GM23248 (cell line): Measurements from ENCODE around the gene FGF1. TPM values are rescaled to one million over a fixed set of nuclear protein-coding genes. Genes with fewer than 3 reads are reported as not detected.

Source experiments
- DNase-seq: peaks from one replicate; pipeline ENCODE4 v3.0.0-alpha.2; 2015
- H2AFZ ChIP-seq: fragments of 200-600 bp; sonication (generic); 2 replicates; pipeline ENCODE4 v1.6.1; 2016; ENCODE audit warnings: antibody characterized with exemption
- H3F3A ChIP-seq: fragments of 200-600 bp; sonication (generic); 2 replicates; pipeline ENCODE4 v1.6.1; 2016; ENCODE audit warnings: mild to moderate bottlenecking, antibody characterized with exemption, mixed run types; ENCODE audit not compliant: insufficient read depth
- H3K27ac ChIP-seq: fragments of 200-600 bp; sonication (generic); 2 replicates; pipeline ENCODE4 v1.5.1; 2016; ENCODE audit warnings: mild to moderate bottlenecking
- H3K27me3 ChIP-seq: fragments of 200-600 bp; sonication (generic); replicated peaks from 2 replicates; pipeline ENCODE4 v1.6.1; 2016; ENCODE audit warnings: mild to moderate bottlenecking; ENCODE audit not compliant: insufficient read depth
- H3K36me3 ChIP-seq: fragments of 200-600 bp; sonication (generic); 2 replicates; pipeline ENCODE4 v1.6.1; 2016; ENCODE audit warnings: low read depth, mild to moderate bottlenecking
- H3K4me1 ChIP-seq: fragments of 200-600 bp; sonication (generic); 2 replicates; pipeline ENCODE4 v1.6.1; 2016; ENCODE audit warnings: mild to moderate bottlenecking; ENCODE audit not compliant: insufficient read depth
- H3K4me2 ChIP-seq: fragments of 200-600 bp; sonication (generic); one replicate; pipeline ENCODE4 v1.6.1; 2016; ENCODE audit warnings: mild to moderate bottlenecking; ENCODE audit not compliant: unreplicated experiment
- H3K4me3 ChIP-seq: fragments of 200-600 bp; sonication (generic); 2 replicates; pipeline ENCODE4 v1.5.1; 2016; ENCODE audit warnings: mild to moderate bottlenecking
- H3K79me2 ChIP-seq: fragments of 200-600 bp; sonication (generic); 2 replicates; pipeline ENCODE4 v1.6.1; 2016; ENCODE audit warnings: mild to moderate bottlenecking; ENCODE audit not compliant: insufficient read depth
- H3K9ac ChIP-seq: fragments of 200-600 bp; sonication (generic); 2 replicates; pipeline ENCODE4 v1.6.1; 2016; ENCODE audit warnings: mild to moderate bottlenecking
- H3K9me2 ChIP-seq: fragments of 200-600 bp; sonication (generic); 2 replicates; pipeline ENCODE4 v1.6.1; 2016; ENCODE audit warnings: mixed run types, mild to moderate bottlenecking, moderate library complexity; ENCODE audit not compliant: insufficient read depth
- H3K9me3 ChIP-seq: fragments of 200-600 bp; sonication (generic); one replicate; pipeline ENCODE4 v1.6.1; 2017; ENCODE audit warnings: low read depth
- H4K20me1 ChIP-seq: fragments of 200-600 bp; sonication (generic); 2 replicates; pipeline ENCODE4 v1.6.0; 2016; ENCODE audit not compliant: insufficient read depth
- EZH2 ChIP-seq: fragments of 200-600 bp; sonication (generic); IDR thresholded peaks from 2 replicates; pipeline ENCODE4 v1.6.1; 2018; ENCODE audit warnings: antibody characterized with exemption, mild to moderate bottlenecking; ENCODE audit not compliant: insufficient read depth, poor library complexity, severe bottlenecking
- EZH2phosphoT487 ChIP-seq: fragments of 200-600 bp; sonication (generic); IDR thresholded peaks from 2 replicates; pipeline ENCODE4 v1.6.1; 2018; ENCODE audit warnings: antibody characterized with exemption, moderate library complexity, mild to moderate bottlenecking, low read depth; ENCODE audit not compliant: insufficient read depth
- WGBS, 2 experiments: methylation state at CpG; one replicate each; pipeline ENCODE4 v1.1.6; 2015 to 2017; ENCODE audit warnings: low lambda C conversion rate in 2 of 2, low coverage in 1 of 2; ENCODE audit errors: missing lambda C conversion rate in 2 of 2; 5-methylcytosine and 5-hydroxymethylcytosine counted together
- in situ Hi-C: fragments of 300-500 bp; cut with MboI; formaldehyde crosslinking; loops from 2 replicates; pipeline ENCODE4 v1.15.0; 2020
- polyA plus RNA-seq: library from polyadenylated mRNA; unstranded; fragments of >200 nt; fragmentation: Nextera tagmentation; extraction: Ambion mirVana; gene quantifications from 2 replicates; pipeline ENCODE4 v1.2.1, GENCODE V29; 2016
- total RNA-seq: library from RNA; depleted of rRNA; stranded (reverse); fragments of >200 nt; shearing (Covaris generic); gene quantifications from 2 replicates; pipeline ENCODE4 v1.2.3, GENCODE V29; 2014

The FGF1 gene
- total and polyA plus RNA-seq, 2 experiments from 2014 or later = 13.8 to 29.6 TPM

DNA sequence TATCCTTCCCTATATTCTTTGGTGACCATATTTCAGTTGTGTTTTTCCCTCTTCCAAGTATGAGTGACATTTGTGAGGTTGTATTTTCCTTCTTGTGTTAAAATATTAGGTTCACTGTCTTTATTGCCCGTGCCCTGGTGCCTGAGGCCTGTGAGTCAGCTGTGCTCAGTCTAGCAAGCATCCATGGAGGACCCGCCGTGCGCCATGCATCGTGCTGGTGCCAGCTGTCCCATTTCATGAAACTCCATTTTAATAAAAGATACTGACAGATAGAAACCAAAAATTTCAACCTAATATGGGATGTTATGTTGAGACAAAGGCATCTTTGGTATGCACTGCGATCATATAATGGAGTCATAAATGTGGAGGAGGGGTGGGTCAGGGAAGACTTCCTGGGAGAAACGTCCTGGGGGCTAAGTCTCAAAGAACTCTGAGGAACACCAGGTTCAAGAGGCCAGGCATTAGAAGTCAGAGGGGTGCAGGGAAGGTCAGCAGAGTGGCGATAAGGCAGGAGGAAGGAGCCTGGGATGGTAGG, 34.0 kb upstream of the FGF1 start:
- no peak for DNase-seq
- in situ Hi-C loops = loop anchor here (5.0 kb wide), 1 partner anchor 152 kb away; no protein-coding TSS in a partner anchor
- no peak overlapping the region for H3K9ac ChIP-seq

DNA sequence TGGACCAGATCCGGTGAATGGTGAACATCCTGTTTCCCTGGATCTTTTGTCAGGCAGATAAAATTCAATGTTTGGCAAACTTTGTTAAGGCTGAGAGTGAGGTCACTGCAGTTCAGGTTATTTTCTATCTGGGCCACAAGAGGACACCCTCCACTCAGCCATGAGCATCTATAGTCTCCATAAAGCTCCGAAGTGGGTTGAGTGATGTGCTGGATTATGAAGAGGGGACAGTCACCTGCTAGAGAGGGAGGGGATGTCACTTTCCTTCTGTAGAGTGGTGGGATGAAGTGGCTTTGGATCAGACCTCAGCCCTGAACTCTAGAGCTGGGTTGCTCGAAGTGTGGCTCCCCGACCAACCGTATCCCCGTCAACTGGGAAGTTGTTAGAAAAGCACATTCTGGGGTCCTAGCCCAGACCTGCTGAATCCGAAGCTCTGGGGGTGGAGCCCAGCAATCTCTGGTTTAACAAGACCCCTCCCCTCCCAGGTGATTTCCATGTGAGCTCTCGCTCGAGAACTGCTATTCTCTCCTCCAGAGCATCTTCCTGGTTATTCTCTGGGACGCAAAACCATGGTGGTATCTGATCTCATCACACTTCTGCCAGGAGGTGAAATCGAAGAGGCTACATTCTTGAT, 31.8 kb upstream of the FGF1 start:
- Histone ChIP-seq H3K4me2 (no peak overlapping the region), H3K4me3 (no peak overlapping the region), H4K20me1 (no peaks in the 10 kb centered on the region), H2AFZ (peak overlapping the region; percentile 29), H3K9me3 (no peaks in the 10 kb centered on the region), H3K79me2 (no peaks in the 10 kb centered on the region), H3K9ac (no peak overlapping the region), H3K27ac (peak overlapping the region; percentile 45), H3K4me1 (peaks cover 17% of the 10 kb centered on the region), H3K9me2 (no peaks in the 10 kb centered on the region), H3K36me3 (no peaks in the 10 kb centered on the region), H3K27me3 (no peaks in the 10 kb centered on the region), H3F3A (peaks cover 8% of the 10 kb centered on the region)
- in situ Hi-C loops = no loop called here
- peak; percentile 84 for DNase-seq
- WGBS, 2 experiments = 56 to 58% methylated on average over 11 of the region's 11 CpGs
- TF ChIP-seq EZH2 = no peak
- no peak for TF ChIP-seq EZH2phosphoT487

More for the DNA sequence above, 34.0 kb upstream of the FGF1 start:
- Histone ChIP-seq H3K27ac (no peak overlapping the region), H3K4me3 (no peak overlapping the region), H3K9me3 (no peaks in the 10 kb centered on the region), H3K27me3 (no peaks in the 10 kb centered on the region), H3K79me2 (no peaks in the 10 kb centered on the region), H2AFZ (no peak overlapping the region), H3K4me2 (peak overlapping the region; percentile 2), H4K20me1 (no peaks in the 10 kb centered on the region), H3K36me3 (no peaks in the 10 kb centered on the region), H3K4me1 (peaks cover 18% of the 10 kb centered on the region), H3K9me2 (no peaks in the 10 kb centered on the region), H3F3A (peaks cover 8% of the 10 kb centered on the region)
- TF ChIP-seq EZH2phosphoT487 = no peak
- no peak for TF ChIP-seq EZH2
- 88% methylated on average over 8 of the region's 8 CpGs for WGBS, 2 experiments

DNA sequence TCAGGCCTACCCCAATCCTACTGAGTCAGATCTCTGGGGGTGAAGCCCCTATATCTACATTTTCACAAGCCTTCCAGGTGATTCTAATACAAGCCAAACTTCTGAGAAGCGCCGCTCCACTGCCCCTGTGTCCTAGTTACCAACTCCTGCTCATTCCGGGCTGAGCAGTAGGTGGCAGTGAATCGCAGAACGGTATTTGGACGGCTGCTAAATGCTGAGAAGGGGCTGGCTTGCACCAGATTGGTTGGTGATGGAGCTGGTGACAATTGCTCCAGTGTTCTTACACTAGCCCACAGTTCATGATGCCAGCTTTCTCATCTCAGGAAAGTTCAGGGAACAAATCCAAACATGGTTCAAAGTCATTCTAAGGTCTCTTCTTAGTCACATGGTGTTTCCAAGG, 31.1 kb upstream of the FGF1 start:
- Histone ChIP-seq H3K4me2 (peak overlapping the region; percentile 26), H3K4me3 (no peak overlapping the region), H3K27me3 (no peaks in the 10 kb centered on the region), H2AFZ (peak overlapping the region; percentile 29), H3K36me3 (no peaks in the 10 kb centered on the region), H3F3A (peaks cover 8% of the 10 kb centered on the region), H3K79me2 (no peaks in the 10 kb centered on the region), H3K9me2 (no peaks in the 10 kb centered on the region), H3K4me1 (peaks cover 17% of the 10 kb centered on the region), H3K27ac (peak overlapping the region; percentile 45), H3K9ac (0 out of 2 replicates have a peak overlapping the region, but pooled peaks have one; percentile 10), H3K9me3 (no peaks in the 10 kb centered on the region), H4K20me1 (no peaks in the 10 kb centered on the region)
- 9% methylated on average over 6 of the region's 6 CpGs for WGBS, 2 experiments
- TF ChIP-seq EZH2 = no peak
- TF ChIP-seq EZH2phosphoT487 = no peak
- in situ Hi-C loops = no loop called here
- DNase-seq = peak; percentile 82

DNA sequence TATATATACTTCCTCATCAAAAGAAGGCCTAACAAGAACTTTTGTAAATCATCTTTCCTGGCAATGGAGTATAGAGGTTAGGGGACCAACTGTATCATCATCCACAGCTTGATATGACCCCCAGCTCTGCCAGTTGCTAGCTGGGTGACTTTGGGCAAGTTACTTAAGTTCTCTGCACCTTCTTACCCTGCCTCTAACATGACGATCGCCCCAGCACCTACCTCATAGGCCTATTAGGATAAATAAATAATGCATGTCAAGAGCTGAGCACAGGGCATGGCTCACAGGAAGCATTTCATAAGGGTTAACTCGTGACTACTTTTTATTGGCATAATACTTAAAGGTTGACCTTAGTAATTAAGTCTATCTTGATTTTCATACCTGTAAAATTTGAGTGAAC, 29.4 kb upstream of the FGF1 start:
- no peak for DNase-seq
- Histone ChIP-seq H3K79me2 (no peaks in the 10 kb centered on the region), H3F3A (peaks cover 8% of the 10 kb centered on the region), H3K9ac (no peak overlapping the region), H3K9me3 (no peaks in the 10 kb centered on the region), H2AFZ (no peak overlapping the region), H4K20me1 (no peaks in the 10 kb centered on the region), H3K36me3 (no peaks in the 10 kb centered on the region), H3K27ac (no peak overlapping the region), H3K4me3 (no peak overlapping the region), H3K27me3 (no peaks in the 10 kb centered on the region), H3K4me1 (peaks cover 17% of the 10 kb centered on the region), H3K4me2 (no peak overlapping the region), H3K9me2 (no peaks in the 10 kb centered on the region)
- no peak for TF ChIP-seq EZH2
- no peak for TF ChIP-seq EZH2phosphoT487
- WGBS, 2 experiments = 84 to 87% methylated on average over 3 of the region's 3 CpGs
- in situ Hi-C loops = no loop called here
